Transverse colon (tissue), 3 donors: ENCODE results near the gene NELFE.

Source experiments
- EP300 ChIP-seq: sonication (generic); formaldehyde crosslinking; IDR thresholded peaks from one replicate; pipeline ENCODE4 v1.6.1; 2017; ENCODE audit warnings: antibody characterized with exemption, low read depth
- POLR2A ChIP-seq: fragments of 450-650 bp; IDR thresholded peaks from one replicate; pipeline ENCODE4 v1.6.1; 2016; ENCODE audit warnings: antibody characterized with exemption, mild to moderate bottlenecking, moderate library complexity
- TF ChIP-seq, protein P1 (sequence below), 5 experiments: fragments of 200-600 bp in 3 of 5; fragments of 450-650 bp in 2 of 5; sonication (generic) in 3 of 5; IDR thresholded peaks; 1 replicate in 2 of 5; 2 replicates in 3 of 5; pipeline ENCODE4 v1.5.1; 2016 to 2017; ENCODE audit warnings: antibody characterized with exemption in 5 of 5, inconsistent platforms in 3 of 5, mild to moderate bottlenecking in 2 of 5, moderate library complexity in 1 of 5

GRCh38 chr6:31969712-31970603 is 11.2 kb upstream of the NELFE start:
- TF ChIP-seq EP300 (no peak), POLR2A (no peak)
- TF ChIP-seq, protein P1, sequence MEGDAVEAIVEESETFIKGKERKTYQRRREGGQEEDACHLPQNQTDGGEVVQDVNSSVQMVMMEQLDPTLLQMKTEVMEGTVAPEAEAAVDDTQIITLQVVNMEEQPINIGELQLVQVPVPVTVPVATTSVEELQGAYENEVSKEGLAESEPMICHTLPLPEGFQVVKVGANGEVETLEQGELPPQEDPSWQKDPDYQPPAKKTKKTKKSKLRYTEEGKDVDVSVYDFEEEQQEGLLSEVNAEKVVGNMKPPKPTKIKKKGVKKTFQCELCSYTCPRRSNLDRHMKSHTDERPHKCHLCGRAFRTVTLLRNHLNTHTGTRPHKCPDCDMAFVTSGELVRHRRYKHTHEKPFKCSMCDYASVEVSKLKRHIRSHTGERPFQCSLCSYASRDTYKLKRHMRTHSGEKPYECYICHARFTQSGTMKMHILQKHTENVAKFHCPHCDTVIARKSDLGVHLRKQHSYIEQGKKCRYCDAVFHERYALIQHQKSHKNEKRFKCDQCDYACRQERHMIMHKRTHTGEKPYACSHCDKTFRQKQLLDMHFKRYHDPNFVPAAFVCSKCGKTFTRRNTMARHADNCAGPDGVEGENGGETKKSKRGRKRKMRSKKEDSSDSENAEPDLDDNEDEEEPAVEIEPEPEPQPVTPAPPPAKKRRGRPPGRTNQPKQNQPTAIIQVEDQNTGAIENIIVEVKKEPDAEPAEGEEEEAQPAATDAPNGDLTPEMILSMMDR (IDR thresholded peaks at IDR 0.05), result no peak
